Fibroblast of the aortic adventitia (primary cell): Measurements from ENCODE around the gene BTD. TPM values are rescaled to one million over a fixed set of nuclear protein-coding genes. Genes with fewer than 3 reads are reported as not detected.

Experiments used
- DNase-seq: peaks from one replicate; pipeline ENCODE4 v3.0.0-alpha.2; 2010; ENCODE audit warnings: low read depth
- H3K4me3 ChIP-seq: 2 replicates; pipeline ENCODE4 v1.5.1; 2011; ENCODE audit warnings: low read depth, mild to moderate bottlenecking, control low read depth, low read length, moderate library complexity
- total RNA-seq: library from RNA; depleted of rRNA; stranded (reverse); fragments of >200 nt; gene quantifications from 2 replicates; pipeline ENCODE4 v1.2.3, GENCODE V29; 2012; ENCODE audit warnings: low replicate concordance
- TF ChIP-seq, protein P1 (sequence below): IDR thresholded peaks from 2 replicates; pipeline ENCODE4 v1.5.1; 2011; ENCODE audit warnings: mild to moderate bottlenecking, low read length, control low read depth, inconsistent platforms; ENCODE audit not compliant: insufficient read depth

Gene BTD
- total RNA-seq, 1 donor, result 19.7 TPM

DNA sequence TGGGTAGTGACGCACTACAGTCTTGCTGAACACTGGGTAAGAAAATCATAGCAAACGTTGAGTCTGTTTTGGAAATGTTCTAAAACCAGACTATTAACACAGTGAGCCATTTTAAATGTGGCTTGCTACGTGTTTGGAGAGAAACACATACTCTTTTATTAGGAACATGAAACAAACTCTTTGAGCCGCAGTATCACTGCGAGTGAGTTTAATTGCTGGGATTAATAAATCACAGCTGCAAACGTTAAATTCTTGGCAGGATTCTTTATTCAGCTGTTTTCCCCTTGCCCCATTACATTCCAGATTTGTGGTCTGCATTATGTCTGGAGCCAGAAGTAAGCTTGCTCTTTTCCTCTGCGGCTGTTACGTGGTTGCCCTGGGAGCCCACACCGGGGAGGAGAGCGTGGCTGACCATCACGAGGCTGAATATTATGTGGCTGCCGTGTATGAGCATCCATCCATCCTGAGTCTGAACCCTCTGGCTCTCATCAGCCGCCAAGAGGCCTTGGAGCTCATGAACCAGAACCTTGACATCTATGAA is 33.6 kb downstream of the BTD start:
- no peak overlapping the region for H3K4me3 ChIP-seq
- DNase-seq, result peak; percentile 88
- TF ChIP-seq, protein P1, sequence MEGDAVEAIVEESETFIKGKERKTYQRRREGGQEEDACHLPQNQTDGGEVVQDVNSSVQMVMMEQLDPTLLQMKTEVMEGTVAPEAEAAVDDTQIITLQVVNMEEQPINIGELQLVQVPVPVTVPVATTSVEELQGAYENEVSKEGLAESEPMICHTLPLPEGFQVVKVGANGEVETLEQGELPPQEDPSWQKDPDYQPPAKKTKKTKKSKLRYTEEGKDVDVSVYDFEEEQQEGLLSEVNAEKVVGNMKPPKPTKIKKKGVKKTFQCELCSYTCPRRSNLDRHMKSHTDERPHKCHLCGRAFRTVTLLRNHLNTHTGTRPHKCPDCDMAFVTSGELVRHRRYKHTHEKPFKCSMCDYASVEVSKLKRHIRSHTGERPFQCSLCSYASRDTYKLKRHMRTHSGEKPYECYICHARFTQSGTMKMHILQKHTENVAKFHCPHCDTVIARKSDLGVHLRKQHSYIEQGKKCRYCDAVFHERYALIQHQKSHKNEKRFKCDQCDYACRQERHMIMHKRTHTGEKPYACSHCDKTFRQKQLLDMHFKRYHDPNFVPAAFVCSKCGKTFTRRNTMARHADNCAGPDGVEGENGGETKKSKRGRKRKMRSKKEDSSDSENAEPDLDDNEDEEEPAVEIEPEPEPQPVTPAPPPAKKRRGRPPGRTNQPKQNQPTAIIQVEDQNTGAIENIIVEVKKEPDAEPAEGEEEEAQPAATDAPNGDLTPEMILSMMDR, result no peak

DNA sequence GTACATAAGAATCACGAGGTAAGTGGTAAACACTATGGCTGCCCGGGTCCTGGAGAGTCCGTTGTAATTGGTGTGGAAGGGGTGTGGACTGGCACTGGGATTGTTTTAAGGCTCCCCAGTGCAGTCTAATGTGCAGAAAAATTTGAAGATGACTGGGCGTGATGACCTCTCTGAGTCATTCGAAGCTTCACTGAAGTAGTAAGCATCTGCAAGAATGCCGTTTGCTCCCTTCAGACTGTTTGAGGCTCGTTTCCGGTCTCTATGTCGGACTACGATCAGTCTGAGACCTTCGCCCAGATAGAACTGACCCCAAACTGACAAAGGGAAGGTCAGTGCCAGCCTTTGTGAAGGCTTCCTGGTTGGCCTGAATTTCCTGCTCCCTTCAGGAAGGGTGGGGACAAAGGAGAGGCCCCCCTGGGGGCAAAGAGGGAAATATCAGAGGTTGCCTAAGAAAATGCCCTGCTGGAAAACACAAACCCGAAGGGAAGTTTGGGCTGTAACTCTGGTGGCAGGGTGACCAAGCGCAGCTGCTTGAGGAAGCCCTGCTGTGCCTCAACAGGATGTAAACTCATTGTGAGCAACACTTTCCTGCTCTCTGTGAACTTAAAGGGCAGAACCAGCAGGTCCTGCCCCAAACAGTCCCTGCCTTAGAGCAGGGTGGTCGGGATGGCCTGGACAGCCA is 34.6 kb downstream of the BTD start:
- TF ChIP-seq, protein P1, result no peak
- peak; percentile 87 for DNase-seq
- H3K4me3 ChIP-seq, result no peak overlapping the region

DNA sequence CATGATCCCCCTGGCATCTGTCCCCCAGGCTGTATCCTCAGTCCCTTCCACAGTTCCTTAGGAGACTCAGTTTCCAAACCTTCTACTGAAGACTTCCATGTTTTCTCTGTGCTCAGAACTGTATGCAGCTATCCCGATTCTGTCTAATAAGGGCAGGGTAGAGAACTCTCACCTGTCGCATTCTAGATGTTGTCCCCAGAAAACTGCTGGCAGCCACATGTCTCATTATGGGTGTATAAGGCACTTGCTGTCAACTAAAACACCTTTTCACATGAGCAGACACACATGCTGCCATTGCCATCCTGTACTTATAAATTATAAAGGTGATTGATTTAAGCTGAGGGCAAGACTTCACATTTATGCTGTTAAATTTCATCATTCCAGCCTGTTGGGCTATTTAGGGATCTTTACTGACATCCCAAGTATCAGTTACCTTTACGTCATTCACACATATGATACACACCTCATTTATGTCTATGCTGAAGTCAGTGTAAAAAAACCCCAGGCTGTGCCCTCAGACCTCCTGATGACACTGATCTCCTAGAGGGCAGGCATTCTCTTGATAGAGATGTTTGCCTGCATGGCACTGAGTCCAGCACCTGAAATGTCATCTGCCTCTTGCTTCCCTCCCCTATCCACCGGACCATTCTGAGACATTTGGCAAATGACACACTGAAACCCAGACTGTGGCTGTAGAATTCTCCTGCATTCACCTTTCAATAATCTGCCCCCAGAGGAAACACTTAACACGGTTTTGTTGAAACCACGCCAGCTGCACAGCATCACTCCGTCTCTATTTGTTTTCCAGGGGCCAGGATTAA is 35.8 kb downstream of the BTD start:
- H3K4me3 ChIP-seq, result no peak overlapping the region
- TF ChIP-seq, protein P1, result no peak
- no peak for DNase-seq

DNA sequence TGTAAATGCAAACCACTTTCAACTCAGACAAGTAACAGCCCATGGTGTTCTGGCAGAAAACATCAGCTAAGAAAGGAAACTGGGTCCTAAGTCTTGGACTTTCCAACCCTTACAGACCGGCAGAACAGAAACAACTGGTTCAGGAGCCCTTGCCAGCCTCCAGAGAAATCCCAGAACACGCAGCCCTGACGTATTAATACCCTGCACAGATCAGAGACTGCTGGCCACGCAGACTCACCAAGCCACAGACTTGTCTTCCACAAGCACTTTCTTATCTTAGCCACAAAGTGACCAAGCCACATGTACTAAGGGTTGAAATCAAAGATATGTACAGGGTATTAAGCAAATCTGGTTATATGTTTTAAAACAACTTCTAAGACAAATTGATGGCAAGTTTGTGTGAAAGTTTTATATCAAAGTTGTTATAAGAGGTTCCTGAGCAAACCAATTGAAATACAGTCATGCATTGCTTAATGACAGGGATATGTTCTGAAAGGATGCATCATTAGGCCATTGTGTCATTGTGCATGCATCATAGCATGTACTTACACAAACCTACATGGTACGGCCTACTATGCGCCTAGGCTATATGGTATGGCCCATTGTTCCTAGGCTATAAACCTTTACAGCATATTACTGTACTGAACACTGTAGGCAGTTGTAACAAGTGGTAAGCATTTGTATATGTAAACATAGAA is 36.8 kb downstream of the BTD start:
- no peak overlapping the region for H3K4me3 ChIP-seq
- DNase-seq, result peak; percentile 44
- TF ChIP-seq, protein P1, result no peak

DNA sequence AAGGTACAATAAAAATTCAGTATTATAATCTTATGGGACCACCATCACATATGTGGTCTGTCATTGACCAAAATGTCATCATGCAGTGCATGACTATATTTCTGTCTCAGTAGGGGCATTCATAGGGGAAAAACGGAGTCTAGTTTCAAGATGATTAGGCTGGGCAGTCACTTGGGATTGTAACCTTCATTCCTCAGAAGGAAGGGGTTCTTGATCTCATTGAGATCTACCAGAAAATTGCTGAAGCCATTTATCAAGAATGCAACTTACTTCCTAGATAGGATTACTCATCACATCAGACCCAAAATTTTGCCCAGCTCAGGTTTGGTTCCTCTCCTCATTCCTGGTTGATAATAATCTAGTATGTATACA is 37.3 kb downstream of the BTD start:
- TF ChIP-seq, protein P1, result no peak
- H3K4me3 ChIP-seq, result no peak overlapping the region
- DNase-seq, result no peak

DNA sequence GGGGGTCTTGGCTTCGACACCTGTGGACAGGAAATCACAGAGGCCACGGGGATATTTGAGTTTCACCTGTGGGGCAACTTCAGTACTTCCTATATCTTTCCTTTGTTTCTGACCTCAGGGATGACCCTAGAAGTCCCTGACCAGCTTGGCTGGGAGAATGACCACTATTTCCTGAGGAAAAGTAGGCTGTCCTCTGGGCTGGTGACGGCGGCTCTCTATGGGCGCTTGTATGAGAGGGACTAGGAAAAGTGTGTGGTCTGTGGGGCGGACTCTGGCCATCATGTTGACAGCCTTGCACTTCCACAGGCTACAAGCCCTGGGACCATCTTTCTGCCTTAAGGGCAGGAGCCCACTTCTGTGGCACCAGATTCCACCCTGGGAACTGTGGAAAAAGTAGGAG is 43.7 kb downstream of the BTD start:
- H3K4me3 ChIP-seq, result no peak overlapping the region
- no peak for DNase-seq
- TF ChIP-seq, protein P1, result no peak
